Measurements from ENCODE around the gene UBC. TPM values are rescaled to one million over a fixed set of nuclear protein-coding genes. Genes with fewer than 3 reads are reported as not detected.
"Not testable (repeated sequence)": the region's sequence is repeated elsewhere in the genome, so short reads cannot be mapped to it uniquely, and the experiment has no call there.

UBC gene
- total RNA-seq, 8 experiments from 2014 or later, result 779 to 1,904 (median 1,306) TPM

GRCh38 chr12:124928095-124928911, 13.9 kb upstream of the UBC start:
- peaks cover 0 to 5% of the 10 kb centered on the region in 2 donors for H3K4me1 ChIP-seq (replicated peaks in 1 of 2)
- ATAC-seq (replicated peaks in 6 of 8), result peak; percentile 4 to 52 (median 36)
- in situ Hi-C loops (cut with MboI; ENCODE audit: low pct_unique_long_range_greater_than_20kb in 2 of 9, low sequenced_read_pairs in 9 of 9, unreplicated experiment in 9 of 9), result no loop called here
- peak overlapping the region; percentile 45 to 95 (median 66) for H3K4me3 ChIP-seq
- peak overlapping the region; percentile 33 to 95 for H3K27ac ChIP-seq
- WGBS, 10 experiments, result 28 to 100% (median 75%) methylated on average over 1 to 28 of the region's 36 CpGs

- Histone ChIP-seq H3K4me1 (replicated peaks in 1 of 2) (peaks cover 0 to 5% of the 10 kb centered on the region in 2 donors), H3K27ac (peak overlapping the region; percentile 71 to 95), H3K4me3 (peak overlapping the region; percentile 45 to 95 (median 66))
- ATAC-seq (replicated peaks in 6 of 8), result peak; percentile 67 to 86 (median 84)
- WGBS, 10 experiments, result 0 to 5% (median 1%) methylated on average over 7 to 31 of the region's 45 CpGs; no CpG with 5 or more reads in 1 of the 10 experiments
- in situ Hi-C loops (cut with MboI; ENCODE audit: low pct_unique_long_range_greater_than_20kb in 2 of 9, low sequenced_read_pairs in 9 of 9, unreplicated experiment in 9 of 9), result no loop called here
These were observed 13.0 kb upstream of the UBC start for GRCh38 chr12:124927201-124928094.

GRCh38 chr12:124925782-124926181, 11.3 kb upstream of the UBC start:
- in situ Hi-C loops (cut with MboI; ENCODE audit: low pct_unique_long_range_greater_than_20kb in 2 of 9, low sequenced_read_pairs in 9 of 9, unreplicated experiment in 9 of 9); H3K4me3 ChIP-seq; H3K27ac ChIP-seq; ATAC-seq (replicated peaks in 6 of 8): not testable (repeated sequence)
- H3K4me1 ChIP-seq (replicated peaks in 1 of 2), result peaks cover 10 to 15% of the 10 kb centered on the region in 2 donors
- WGBS, 10 experiments, result 70 to 100% (median 100%) methylated on average over 1 to 3 of the region's 7 CpGs; no CpG with 5 or more reads in 3 of the 10 experiments

GRCh38 chr12:124925117-124925516, 10.7 kb upstream of the UBC start:
- H3K27ac ChIP-seq, result no peak overlapping the region
- 81 to 100% (median 100%) methylated on average over 1 to 5 of the region's 10 CpGs; no CpG with 5 or more reads in 1 of the 10 experiments for WGBS, 10 experiments
- no peak for ATAC-seq (replicated peaks in 6 of 8)

GRCh38 chr12:124923905-124924734, 9.7 kb upstream of the UBC start:
- no peak overlapping the region for H3K4me3 ChIP-seq
- in situ Hi-C loops (cut with MboI; ENCODE audit: low pct_unique_long_range_greater_than_20kb in 2 of 9, low sequenced_read_pairs in 9 of 9, unreplicated experiment in 9 of 9), result no loop called here
- peak in 3 of 8 experiments; percentile 4 for ATAC-seq (replicated peaks in 6 of 8)
- H3K4me1 ChIP-seq (replicated peaks in 1 of 2), result peaks cover 20 to 26% of the 10 kb centered on the region in 2 donors
- WGBS, 10 experiments, result 31 to 92% (median 69%) methylated on average over 1 to 10 of the region's 12 CpGs; no CpG with 5 or more reads in 3 of the 10 experiments
- H3K27ac ChIP-seq, result no peak overlapping the region

More at GRCh38 chr12:124925117-124925516, 10.7 kb upstream of the UBC start:
- peaks cover 15 to 19% of the 10 kb centered on the region in 2 donors for H3K4me1 ChIP-seq (replicated peaks in 1 of 2)
- in situ Hi-C loops (cut with MboI; ENCODE audit: low pct_unique_long_range_greater_than_20kb in 2 of 9, low sequenced_read_pairs in 9 of 9, unreplicated experiment in 9 of 9), result no loop called here
- no peak overlapping the region for H3K4me3 ChIP-seq

GRCh38 chr12:124921200-124922031, 7.0 kb upstream of the UBC start:
- peak overlapping the region; percentile 78 to 87 for H3K27ac ChIP-seq
- in situ Hi-C loops (cut with MboI; ENCODE audit: low pct_unique_long_range_greater_than_20kb in 2 of 9, low sequenced_read_pairs in 9 of 9, unreplicated experiment in 9 of 9), result no loop called here
- peak; percentile 18 to 59 (median 26) for ATAC-seq (replicated peaks in 6 of 8)

GRCh38 chr12:124920353-124920935, 6.0 kb upstream of the UBC start:
- in situ Hi-C loops (cut with MboI; ENCODE audit: low pct_unique_long_range_greater_than_20kb in 2 of 9, low sequenced_read_pairs in 9 of 9, unreplicated experiment in 9 of 9), result no loop called here
- Histone ChIP-seq H3K4me1 (replicated peaks in 1 of 2) (peaks cover 46% of the 10 kb centered on the region in 2 donors), H3K4me3 (no peak overlapping the region), H3K27ac (peak overlapping the region; percentile 78 to 87)
- ATAC-seq (replicated peaks in 6 of 8), result no peak
- WGBS, 10 experiments, result 54 to 100% (median 69%) methylated on average over 1 to 3 of the region's 4 CpGs; no CpG with 5 or more reads in 1 of the 10 experiments

More at GRCh38 chr12:124921200-124922031, 7.0 kb upstream of the UBC start:
- H3K4me3 ChIP-seq, result peak overlapping the region; percentile 16 to 25 (median 21)
- 0 to 8% (median 1%) methylated on average over 1 to 14 of the region's 16 CpGs for WGBS, 10 experiments
- H3K4me1 ChIP-seq (replicated peaks in 1 of 2), result peaks cover 36 to 37% of the 10 kb centered on the region in 2 donors

GRCh38 chr12:124919521-124920352, 5.3 kb upstream of the UBC start:
- 25 to 77% (median 54%) methylated on average over 2 to 15 of the region's 17 CpGs; no CpG with 5 or more reads in 1 of the 10 experiments for WGBS, 10 experiments
- Histone ChIP-seq H3K4me3 (no peak overlapping the region), H3K27ac (peak overlapping the region in 1 of 2 donors; percentile 25), H3K4me1 (replicated peaks in 1 of 2) (peaks cover 49% of the 10 kb centered on the region in 2 donors)
- ATAC-seq (replicated peaks in 6 of 8), result peak in 2 of 8 experiments; percentile 0 to 1
- in situ Hi-C loops (cut with MboI; ENCODE audit: low pct_unique_long_range_greater_than_20kb in 2 of 9, low sequenced_read_pairs in 9 of 9, unreplicated experiment in 9 of 9), result no loop called here

GRCh38 chr12:124918622-124918988, 4.2 kb upstream of the UBC start:
- ATAC-seq (replicated peaks in 6 of 8); in situ Hi-C loops (cut with MboI; ENCODE audit: low pct_unique_long_range_greater_than_20kb in 2 of 9, low sequenced_read_pairs in 9 of 9, unreplicated experiment in 9 of 9); H3K4me3 ChIP-seq: not testable (repeated sequence)
- 90 to 100% (median 100%) methylated on average over 1 to 3 of the region's 3 CpGs; no CpG with 5 or more reads in 5 of the 10 experiments for WGBS, 10 experiments
- peaks cover 49% of the 10 kb centered on the region in 2 donors for H3K4me1 ChIP-seq (replicated peaks in 1 of 2)
- peak overlapping the region; percentile 97 to 100 for H3K27ac ChIP-seq

- peak overlapping the region; percentile 97 to 100 for H3K27ac ChIP-seq
- peaks cover 49 to 50% of the 10 kb centered on the region in 2 donors for H3K4me1 ChIP-seq (replicated peaks in 1 of 2)
- WGBS, 10 experiments, result 29 to 93% (median 59%) methylated on average over 1 to 12 of the region's 12 CpGs; no CpG with 5 or more reads in 1 of the 10 experiments
- no peak for ATAC-seq (replicated peaks in 6 of 8)
- in situ Hi-C loops (cut with MboI; ENCODE audit: low pct_unique_long_range_greater_than_20kb in 2 of 9, low sequenced_read_pairs in 9 of 9, unreplicated experiment in 9 of 9), result no loop called here
- H3K4me3 ChIP-seq, result peak overlapping the region; percentile 23 to 77 (median 28)
These were observed 3.6 kb upstream of the UBC start for GRCh38 chr12:124917841-124918621.
